Keratinocyte (primary cell): ENCODE measurements around the gene RAET1E. TPM values are rescaled to one million over a fixed set of nuclear protein-coding genes. Genes with fewer than 3 reads are reported as not detected.

Experiments used
- DNase-seq: peaks from one replicate; pipeline ENCODE4 v3.0.0-alpha.2; 2011; ENCODE audit warnings: low read depth, missing footprints, low spot score
- FAIRE-seq: peaks from 2 replicates; lab custom pipeline; 2011; peaks lifted over from hg19 to GRCh38; lab: Jason Lieb, UNC
- H2AFZ ChIP-seq: 2 replicates; pipeline ENCODE4 v1.6.0; 2012; ENCODE audit warnings: low read length, control low read depth, inconsistent platforms; ENCODE audit not compliant: control insufficient read depth
- H3K27ac ChIP-seq: 2 replicates; pipeline ENCODE4 v1.5.1; 2011; ENCODE audit warnings: low read length; ENCODE audit not compliant: control insufficient read depth, insufficient read depth
- H3K27me3 ChIP-seq: 3 replicates; pipeline ENCODE4 v1.6.0; 2011; ENCODE audit warnings: low read length; ENCODE audit not compliant: control insufficient read depth, insufficient read depth; ENCODE audit errors: extremely low read depth
- H3K36me3 ChIP-seq, 2 experiments: 2 replicates in 1 of 2; 3 replicates in 1 of 2; pipeline ENCODE4 v1.5.1; 2011; ENCODE audit warnings: low read length in 2 of 2, mild to moderate bottlenecking in 1 of 2; ENCODE audit not compliant: control insufficient read depth in 2 of 2, insufficient read depth in 2 of 2; ENCODE audit errors: extremely low read depth in 1 of 2
- H3K4me1 ChIP-seq: 3 replicates; pipeline ENCODE4 v1.5.1; 2011; ENCODE audit warnings: low read length; ENCODE audit not compliant: control insufficient read depth, insufficient read depth; ENCODE audit errors: extremely low read depth
- H3K4me2 ChIP-seq: 3 replicates; pipeline ENCODE4 v1.6.0; 2011; ENCODE audit warnings: low read depth, low read length; ENCODE audit not compliant: control insufficient read depth, insufficient read depth; ENCODE audit errors: extremely low read depth
- H3K4me3 ChIP-seq, 3 experiments: fragments of 200-600 bp in 1 of 3; sonication (generic) in 1 of 3; 2 replicates in 2 of 3; 3 replicates in 1 of 3; pipeline ENCODE4 v1.5.1; 2011 to 2016; ENCODE audit warnings: low read length in 3 of 3, mild to moderate bottlenecking in 3 of 3, control low read depth in 2 of 3, inconsistent platforms in 1 of 3, low read depth in 1 of 3, mixed read lengths in 1 of 3, mixed run types in 1 of 3, moderate library complexity in 1 of 3; ENCODE audit not compliant: control insufficient read depth in 2 of 3, insufficient read depth in 2 of 3; ENCODE audit errors: extremely low read depth in 1 of 3
- H3K79me2 ChIP-seq: 2 replicates; pipeline ENCODE4 v1.6.0; 2012; ENCODE audit warnings: low read length; ENCODE audit not compliant: control insufficient read depth, insufficient read depth
- H3K9ac ChIP-seq: 3 replicates; pipeline ENCODE4 v1.6.0; 2011; ENCODE audit warnings: low read length; ENCODE audit not compliant: control insufficient read depth, insufficient read depth; ENCODE audit errors: extremely low read depth
- H3K9me1 ChIP-seq: 3 replicates; pipeline ENCODE4 v1.6.0; 2011; ENCODE audit warnings: low read length; ENCODE audit not compliant: control insufficient read depth, insufficient read depth; ENCODE audit errors: extremely low read depth
- H3K9me3 ChIP-seq: 2 replicates; pipeline ENCODE4 v1.5.1; 2012; ENCODE audit warnings: low read depth, low read length; ENCODE audit not compliant: control insufficient read depth
- H4K20me1 ChIP-seq: 3 replicates; pipeline ENCODE4 v1.6.0; 2011; ENCODE audit warnings: low read length; ENCODE audit not compliant: control insufficient read depth, insufficient read depth; ENCODE audit errors: extremely low read depth
- EZH2 ChIP-seq: IDR thresholded peaks from one replicate; pipeline ENCODE4 v1.6.1; 2012; ENCODE audit warnings: inconsistent platforms, mild to moderate bottlenecking, low read length, moderate library complexity
- dilution Hi-C: fragments of 300-500 bp; cut with MboI; formaldehyde crosslinking; loops from one replicate; pipeline ENCODE4 v1.7.0; 2020; ENCODE audit warnings: low sequenced_read_pairs; ENCODE audit not compliant: extremely low pct_ligation_motif_present
- polyA plus RNA-seq, 5 experiments: library from polyadenylated mRNA; depleted of rRNA in 3 of 5; stranded (reverse) in 3 of 5; stranded (forward) in 1 of 5; unstranded in 1 of 5; fragments of >200 nt; gene quantifications; 1 replicate in 1 of 5; 2 replicates in 3 of 5; 3 replicates in 1 of 5; pipeline versions ENCODE4 v1.2.1 to v1.2.3, GENCODE V29; 2011 to 2012; ENCODE audit warnings: missing spikeins in 2 of 5, low read depth in 1 of 5, low replicate concordance in 1 of 5
- TF ChIP-seq, protein P1 (sequence below), 3 experiments: IDR thresholded peaks in 1 of 3; conservative IDR thresholded peaks in 1 of 3; optimal IDR thresholded peaks in 1 of 3; 2 replicates in 2 of 3; 3 replicates in 1 of 3; pipeline versions ENCODE3 to v1.5.1; 2011; ENCODE audit warnings: low read length in 3 of 3, mild to moderate bottlenecking in 3 of 3, moderate library complexity in 2 of 3, control low read depth in 1 of 3, inconsistent platforms in 1 of 3; ENCODE audit not compliant: insufficient read depth in 2 of 3; ENCODE audit errors: extremely low read depth in 1 of 3

Gene RAET1E
- polyA plus RNA-seq, 1 donor (not counting 4 experiments of a cell fraction or from before 2014, with no cell fraction given) = 14.0 TPM

- Histone ChIP-seq H3K9me3 (no peaks in the 10 kb centered on the region), H3K79me2 (no peaks in the 10 kb centered on the region), H3K27me3 (no peaks in the 10 kb centered on the region), H3K4me3 (no peak overlapping the region), H3K36me3 (no peaks in the 10 kb centered on the region), H3K4me1 (peaks cover 61% of the 10 kb centered on the region), H3K27ac (no peak overlapping the region), H2AFZ (no peak overlapping the region), H3K4me2 (no peak overlapping the region), H3K9me1 (no peaks in the 10 kb centered on the region), H3K9ac (no peak overlapping the region), H4K20me1 (no peaks in the 10 kb centered on the region)
- dilution Hi-C loops = no loop called here
- DNase-seq = no peak
- no peak for TF ChIP-seq EZH2
- TF ChIP-seq, protein P1, sequence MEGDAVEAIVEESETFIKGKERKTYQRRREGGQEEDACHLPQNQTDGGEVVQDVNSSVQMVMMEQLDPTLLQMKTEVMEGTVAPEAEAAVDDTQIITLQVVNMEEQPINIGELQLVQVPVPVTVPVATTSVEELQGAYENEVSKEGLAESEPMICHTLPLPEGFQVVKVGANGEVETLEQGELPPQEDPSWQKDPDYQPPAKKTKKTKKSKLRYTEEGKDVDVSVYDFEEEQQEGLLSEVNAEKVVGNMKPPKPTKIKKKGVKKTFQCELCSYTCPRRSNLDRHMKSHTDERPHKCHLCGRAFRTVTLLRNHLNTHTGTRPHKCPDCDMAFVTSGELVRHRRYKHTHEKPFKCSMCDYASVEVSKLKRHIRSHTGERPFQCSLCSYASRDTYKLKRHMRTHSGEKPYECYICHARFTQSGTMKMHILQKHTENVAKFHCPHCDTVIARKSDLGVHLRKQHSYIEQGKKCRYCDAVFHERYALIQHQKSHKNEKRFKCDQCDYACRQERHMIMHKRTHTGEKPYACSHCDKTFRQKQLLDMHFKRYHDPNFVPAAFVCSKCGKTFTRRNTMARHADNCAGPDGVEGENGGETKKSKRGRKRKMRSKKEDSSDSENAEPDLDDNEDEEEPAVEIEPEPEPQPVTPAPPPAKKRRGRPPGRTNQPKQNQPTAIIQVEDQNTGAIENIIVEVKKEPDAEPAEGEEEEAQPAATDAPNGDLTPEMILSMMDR (optimal IDR thresholded peaks at IDR 0.05 in 1 of 3, IDR thresholded peaks at IDR 0.05 in 1 of 3, conservative IDR thresholded peaks at IDR 0.05 in 1 of 3; ENCODE audit: extremely low read depth in 1 of 3, insufficient read depth in 2 of 3, low read length in 3 of 3) = no peak
- no peak for FAIRE-seq
Measured at GRCh38 chr6:149885888-149886287, 12.0 kb downstream of the RAET1E start.

DNA sequence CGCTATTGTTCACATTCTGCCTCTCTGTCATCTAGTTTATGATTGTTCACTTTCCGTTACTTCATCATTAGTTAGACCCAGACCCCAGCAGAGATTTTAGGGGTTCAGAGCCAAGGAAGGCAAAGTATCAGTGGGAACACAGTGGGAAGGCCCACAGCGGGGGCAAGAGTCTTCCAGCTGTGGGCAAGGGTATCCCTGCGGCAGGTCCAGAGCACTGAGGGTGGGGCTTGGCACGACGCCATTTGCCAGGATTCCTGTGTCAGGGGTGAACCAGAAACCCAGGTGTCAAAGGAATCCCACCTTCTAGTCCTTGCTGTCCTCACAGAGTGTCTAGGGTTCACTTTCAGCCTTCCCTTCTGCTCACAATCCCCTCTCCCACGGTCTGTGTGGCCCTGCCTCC, 13.3 kb downstream of the RAET1E start:
- Histone ChIP-seq H3K9me1 (no peaks in the 10 kb centered on the region), H3K4me3 (peak overlapping the region in 1 of 3 experiments; percentile 11), H3K27me3 (no peaks in the 10 kb centered on the region), H2AFZ (peak overlapping the region; percentile 23), H3K4me2 (peak overlapping the region; percentile 70), H3K4me1 (peaks cover 48% of the 10 kb centered on the region), H4K20me1 (no peaks in the 10 kb centered on the region), H3K79me2 (no peaks in the 10 kb centered on the region), H3K9ac (no peak overlapping the region), H3K9me3 (no peaks in the 10 kb centered on the region), H3K27ac (no peak overlapping the region), H3K36me3 (no peaks in the 10 kb centered on the region)
- FAIRE-seq (no peak), DNase-seq (no peak)
- TF ChIP-seq, protein P1 (optimal IDR thresholded peaks at IDR 0.05 in 1 of 3, IDR thresholded peaks at IDR 0.05 in 1 of 3, conservative IDR thresholded peaks at IDR 0.05 in 1 of 3; ENCODE audit: extremely low read depth in 1 of 3, insufficient read depth in 2 of 3, low read length in 3 of 3) = no peak
- TF ChIP-seq EZH2 = no peak
- dilution Hi-C loops = no loop called here
